Keratinocyte (primary cell): ENCODE measurements around the gene UPP1. TPM values are rescaled to one million over a fixed set of nuclear protein-coding genes. Genes with fewer than 3 reads are reported as not detected.

Source experiments
- DNase-seq: peaks from one replicate; pipeline ENCODE4 v3.0.0-alpha.2; 2011; ENCODE audit warnings: low read depth, missing footprints, low spot score
- FAIRE-seq: peaks from 2 replicates; lab custom pipeline; 2011; peaks lifted over from hg19 to GRCh38; lab: Jason Lieb, UNC
- H2AFZ ChIP-seq: 2 replicates; pipeline ENCODE4 v1.6.0; 2012; ENCODE audit warnings: low read length, control low read depth, inconsistent platforms; ENCODE audit not compliant: control insufficient read depth
- H3K27ac ChIP-seq: 2 replicates; pipeline ENCODE4 v1.5.1; 2011; ENCODE audit warnings: low read length; ENCODE audit not compliant: control insufficient read depth, insufficient read depth
- H3K27me3 ChIP-seq: 3 replicates; pipeline ENCODE4 v1.6.0; 2011; ENCODE audit warnings: low read length; ENCODE audit not compliant: control insufficient read depth, insufficient read depth; ENCODE audit errors: extremely low read depth
- H3K36me3 ChIP-seq, 2 experiments: 2 replicates in 1 of 2; 3 replicates in 1 of 2; pipeline ENCODE4 v1.5.1; 2011; ENCODE audit warnings: low read length in 2 of 2, mild to moderate bottlenecking in 1 of 2; ENCODE audit not compliant: control insufficient read depth in 2 of 2, insufficient read depth in 2 of 2; ENCODE audit errors: extremely low read depth in 1 of 2
- H3K4me1 ChIP-seq: 3 replicates; pipeline ENCODE4 v1.5.1; 2011; ENCODE audit warnings: low read length; ENCODE audit not compliant: control insufficient read depth, insufficient read depth; ENCODE audit errors: extremely low read depth
- H3K4me2 ChIP-seq: 3 replicates; pipeline ENCODE4 v1.6.0; 2011; ENCODE audit warnings: low read depth, low read length; ENCODE audit not compliant: control insufficient read depth, insufficient read depth; ENCODE audit errors: extremely low read depth
- H3K4me3 ChIP-seq, 3 experiments: fragments of 200-600 bp in 1 of 3; sonication (generic) in 1 of 3; 2 replicates in 2 of 3; 3 replicates in 1 of 3; pipeline ENCODE4 v1.5.1; 2011 to 2016; ENCODE audit warnings: low read length in 3 of 3, mild to moderate bottlenecking in 3 of 3, control low read depth in 2 of 3, inconsistent platforms in 1 of 3, low read depth in 1 of 3, mixed read lengths in 1 of 3, mixed run types in 1 of 3, moderate library complexity in 1 of 3; ENCODE audit not compliant: control insufficient read depth in 2 of 3, insufficient read depth in 2 of 3; ENCODE audit errors: extremely low read depth in 1 of 3
- H3K79me2 ChIP-seq: 2 replicates; pipeline ENCODE4 v1.6.0; 2012; ENCODE audit warnings: low read length; ENCODE audit not compliant: control insufficient read depth, insufficient read depth
- H3K9ac ChIP-seq: 3 replicates; pipeline ENCODE4 v1.6.0; 2011; ENCODE audit warnings: low read length; ENCODE audit not compliant: control insufficient read depth, insufficient read depth; ENCODE audit errors: extremely low read depth
- H3K9me1 ChIP-seq: 3 replicates; pipeline ENCODE4 v1.6.0; 2011; ENCODE audit warnings: low read length; ENCODE audit not compliant: control insufficient read depth, insufficient read depth; ENCODE audit errors: extremely low read depth
- H3K9me3 ChIP-seq: 2 replicates; pipeline ENCODE4 v1.5.1; 2012; ENCODE audit warnings: low read depth, low read length; ENCODE audit not compliant: control insufficient read depth
- H4K20me1 ChIP-seq: 3 replicates; pipeline ENCODE4 v1.6.0; 2011; ENCODE audit warnings: low read length; ENCODE audit not compliant: control insufficient read depth, insufficient read depth; ENCODE audit errors: extremely low read depth
- CTCF ChIP-seq, 3 experiments: IDR thresholded peaks in 1 of 3; conservative IDR thresholded peaks in 1 of 3; optimal IDR thresholded peaks in 1 of 3; 2 replicates in 2 of 3; 3 replicates in 1 of 3; pipeline versions ENCODE3 to v1.5.1; 2011; ENCODE audit warnings: low read length in 3 of 3, mild to moderate bottlenecking in 3 of 3, moderate library complexity in 2 of 3, control low read depth in 1 of 3, inconsistent platforms in 1 of 3; ENCODE audit not compliant: insufficient read depth in 2 of 3; ENCODE audit errors: extremely low read depth in 1 of 3
- EZH2 ChIP-seq: IDR thresholded peaks from one replicate; pipeline ENCODE4 v1.6.1; 2012; ENCODE audit warnings: inconsistent platforms, mild to moderate bottlenecking, low read length, moderate library complexity
- dilution Hi-C: fragments of 300-500 bp; cut with MboI; formaldehyde crosslinking; loops from one replicate; pipeline ENCODE4 v1.7.0; 2020; ENCODE audit warnings: low sequenced_read_pairs; ENCODE audit not compliant: extremely low pct_ligation_motif_present
- polyA plus RNA-seq, 5 experiments: library from polyadenylated mRNA; depleted of rRNA in 3 of 5; stranded (reverse) in 3 of 5; stranded (forward) in 1 of 5; unstranded in 1 of 5; fragments of >200 nt; gene quantifications; 1 replicate in 1 of 5; 2 replicates in 3 of 5; 3 replicates in 1 of 5; pipeline versions ENCODE4 v1.2.1 to v1.2.3, GENCODE V29; 2011 to 2012; ENCODE audit warnings: missing spikeins in 2 of 5, low read depth in 1 of 5, low replicate concordance in 1 of 5

The UPP1 gene
- polyA plus RNA-seq, 1 donor (not counting 4 experiments of a cell fraction or from before 2014, with no cell fraction given), result 202 TPM

- Histone ChIP-seq H3K4me1 (peaks cover 8% of the 10 kb centered on the region), H3K79me2 (no peaks in the 10 kb centered on the region), H3K27ac (no peak overlapping the region), H3K4me3 (no peak overlapping the region), H3K4me2 (no peak overlapping the region), H3K9me3 (no peaks in the 10 kb centered on the region), H3K9ac (no peak overlapping the region), H4K20me1 (no peaks in the 10 kb centered on the region), H3K27me3 (no peaks in the 10 kb centered on the region), H3K36me3 (no peaks in the 10 kb centered on the region), H2AFZ (no peak overlapping the region), H3K9me1 (no peaks in the 10 kb centered on the region)
- DNase-seq, result no peak
- dilution Hi-C loops, result no loop called here
- no peak for FAIRE-seq
- TF ChIP-seq EZH2, result no peak
- no peak for TF ChIP-seq CTCF (optimal IDR thresholded peaks at IDR 0.05 in 1 of 3, IDR thresholded peaks at IDR 0.05 in 1 of 3, conservative IDR thresholded peaks at IDR 0.05 in 1 of 3; ENCODE audit: extremely low read depth in 1 of 3, insufficient read depth in 2 of 3, low read length in 3 of 3)
Observed at GRCh38 chr7:48049850-48050249, 39.2 kb upstream of the UPP1 start.

- H3K27ac ChIP-seq, result no peak overlapping the region
- DNase-seq (no peak), FAIRE-seq (peak; percentile 39)
- no peaks in the 10 kb centered on the region for H3K27me3 ChIP-seq
- H3K9me3 ChIP-seq, result no peaks in the 10 kb centered on the region
- H3K4me1 ChIP-seq, result peaks cover 8% of the 10 kb centered on the region
- H2AFZ ChIP-seq, result no peak overlapping the region
- no peaks in the 10 kb centered on the region for H4K20me1 ChIP-seq
- dilution Hi-C loops, result no loop called here
- no peaks in the 10 kb centered on the region for H3K9me1 ChIP-seq
- H3K4me2 ChIP-seq, result no peak overlapping the region
- no peaks in the 10 kb centered on the region for H3K79me2 ChIP-seq
- TF ChIP-seq CTCF (optimal IDR thresholded peaks at IDR 0.05 in 1 of 3, IDR thresholded peaks at IDR 0.05 in 1 of 3, conservative IDR thresholded peaks at IDR 0.05 in 1 of 3; ENCODE audit: extremely low read depth in 1 of 3, insufficient read depth in 2 of 3, low read length in 3 of 3), result no peak
- no peak for TF ChIP-seq EZH2
- no peaks in the 10 kb centered on the region for H3K36me3 ChIP-seq
- H3K9ac ChIP-seq, result no peak overlapping the region
- no peak overlapping the region for H3K4me3 ChIP-seq
Observed at GRCh38 chr7:48052748-48053147, 36.3 kb upstream of the UPP1 start.
